Fibroblast of lung (primary cell): ENCODE measurements around the gene BCL7C.

ENCODE experiments used
- CTCF ChIP-seq, 2 donors: IDR thresholded peaks in 1 of 2; conservative IDR thresholded peaks in 1 of 2; 1 replicate in 1 of 2; 2 replicates in 1 of 2; pipeline ENCODE4 v1.5.1; 2011 to 2012; ENCODE audit warnings: low read length in 2 of 2, control low read depth in 1 of 2, inconsistent platforms in 1 of 2, low read depth in 1 of 2, mild to moderate bottlenecking in 1 of 2
- EZH2 ChIP-seq: IDR thresholded peaks from 2 replicates; pipeline ENCODE4 v1.5.1; 2012; ENCODE audit warnings: low read length, control low read depth, mild to moderate bottlenecking; ENCODE audit errors: missing control alignments

GRCh38 chr16:30907064-30907463, 13.2 kb upstream of the BCL7C start:
- TF ChIP-seq CTCF (conservative IDR thresholded peaks at IDR 0.05 in 1 of 2, IDR thresholded peaks at IDR 0.05 in 1 of 2; ENCODE audit: low read depth in 1 of 2, low read length in 2 of 2) (no peak), EZH2 (no peak)
